OCI-LY3 (cell line): ENCODE results near the gene GLP2R.

ENCODE experiments used
- H2AFZ ChIP-seq: fragments of 200-600, 300-600 bp; shearing (Covaris generic); 2 replicates; pipeline ENCODE4 v1.6.0; 2014; ENCODE audit warnings: antibody characterized with exemption, low read depth, low read length
- H3K27ac ChIP-seq: fragments of 200-600, 300-600 bp; sonication (generic); 2 replicates; pipeline ENCODE4 v1.5.1; 2014; ENCODE audit warnings: mild to moderate bottlenecking, low read length, moderate library complexity, mixed read lengths
- H3K27me3 ChIP-seq: fragments of 200-600, 300-600 bp; sonication (generic); 2 replicates; pipeline ENCODE4 v1.6.1; 2014; ENCODE audit warnings: low read depth, low read length, mixed read lengths
- H3K36me3 ChIP-seq: fragments of 200-600, 300-600 bp; sonication (generic); replicated peaks from 2 replicates; pipeline ENCODE3; 2014; ENCODE audit warnings: low read depth, low read length, mixed read lengths
- H3K4me1 ChIP-seq: fragments of 300-600, 200-600 bp; sonication (generic); 2 replicates; pipeline ENCODE4 v1.6.1; 2014; ENCODE audit warnings: low read length, mixed read lengths
- H3K4me2 ChIP-seq: fragments of 200-600, 300-600 bp; sonication (generic); 2 replicates; pipeline ENCODE4 v1.6.1; 2014; ENCODE audit warnings: low read length, mixed read lengths
- H3K4me3 ChIP-seq: fragments of 300-600, 200-600 bp; sonication (generic); 2 replicates; pipeline ENCODE4 v1.5.1; 2014; ENCODE audit warnings: antibody characterized with exemption, mild to moderate bottlenecking, low read length, moderate library complexity
- H3K79me2 ChIP-seq: fragments of 300-600, 200-600 bp; shearing (Covaris generic); 2 replicates; pipeline ENCODE4 v1.6.1; 2014; ENCODE audit warnings: mild to moderate bottlenecking, low read length, mixed read lengths
- H3K9ac ChIP-seq: fragments of 300-600, 200-600 bp; shearing (Covaris generic); 2 replicates; pipeline ENCODE4 v1.6.0; 2014; ENCODE audit warnings: mild to moderate bottlenecking, low read length, moderate library complexity
- H3K9me3 ChIP-seq: fragments of 200-600, 300-600 bp; shearing (Covaris generic); 2 replicates; pipeline ENCODE4 v1.6.1; 2014; ENCODE audit warnings: low read length, mixed read lengths; ENCODE audit not compliant: insufficient read depth
- H4K20me1 ChIP-seq: fragments of 200-600, 300-600 bp; sonication (generic); 2 replicates; pipeline ENCODE4 v1.6.1; 2016; ENCODE audit warnings: low read length, mixed read lengths; ENCODE audit not compliant: insufficient read depth
- CTCF ChIP-seq: fragments of 200-600, 300-600 bp; sonication (generic); IDR thresholded peaks from 2 replicates; pipeline ENCODE4 v1.5.1; 2014; ENCODE audit warnings: antibody characterized with exemption, low read length, low read depth
- EZH2phosphoT487 ChIP-seq: fragments of 200-600 bp; shearing (Covaris generic); IDR thresholded peaks from 2 replicates; pipeline ENCODE4 v1.6.1; 2018; ENCODE audit warnings: antibody characterized with exemption, mixed run types, low read depth

GLP2R gene

GRCh38 chr17:9828296-9829295, 2.9 kb downstream of the GLP2R start:
- Histone ChIP-seq H3K9me3 (no peaks in the 10 kb centered on the region), H3K27me3 (0 out of 2 replicates have a peak, but pooled peaks cover 4% of the 10 kb centered on the region), H3K36me3 (no peaks in the 10 kb centered on the region), H3K4me2 (no peak overlapping the region), H3K4me3 (no peak overlapping the region), H3K4me1 (no peaks in the 10 kb centered on the region), H2AFZ (no peak overlapping the region), H3K9ac (no peak overlapping the region), H3K27ac (no peak overlapping the region), H4K20me1 (no peaks in the 10 kb centered on the region), H3K79me2 (no peaks in the 10 kb centered on the region)
- no peak for TF ChIP-seq EZH2phosphoT487
- TF ChIP-seq CTCF, result no peak

GRCh38 chr17:9829343-9829742, 3.6 kb downstream of the GLP2R start:
- Histone ChIP-seq H3K9ac (no peak overlapping the region), H3K79me2 (no peaks in the 10 kb centered on the region), H3K4me2 (no peak overlapping the region), H3K4me3 (no peak overlapping the region), H2AFZ (no peak overlapping the region), H3K27me3 (0 out of 2 replicates have a peak, but pooled peaks cover 4% of the 10 kb centered on the region), H3K27ac (no peak overlapping the region), H3K9me3 (no peaks in the 10 kb centered on the region), H3K36me3 (no peaks in the 10 kb centered on the region), H3K4me1 (no peaks in the 10 kb centered on the region), H4K20me1 (no peaks in the 10 kb centered on the region)
- TF ChIP-seq EZH2phosphoT487 (no peak), CTCF (no peak)

GRCh38 chr17:9830711-9831110, 5.0 kb downstream of the GLP2R start:
- Histone ChIP-seq H4K20me1 (no peaks in the 10 kb centered on the region), H3K79me2 (no peaks in the 10 kb centered on the region), H3K4me1 (no peaks in the 10 kb centered on the region), H3K27me3 (0 out of 2 replicates have a peak, but pooled peaks cover 4% of the 10 kb centered on the region), H3K4me2 (no peak overlapping the region), H3K9ac (no peak overlapping the region), H3K27ac (no peak overlapping the region), H3K36me3 (no peaks in the 10 kb centered on the region), H3K4me3 (no peak overlapping the region), H3K9me3 (no peaks in the 10 kb centered on the region), H2AFZ (no peak overlapping the region)
- TF ChIP-seq CTCF, result no peak
- TF ChIP-seq EZH2phosphoT487, result no peak

GRCh38 chr17:9833922-9834321, 8.2 kb downstream of the GLP2R start:
- no peak overlapping the region for H3K9ac ChIP-seq

More at GRCh38 chr17:9833922-9834321, 8.2 kb downstream of the GLP2R start:
- Histone ChIP-seq H3K36me3 (no peaks in the 10 kb centered on the region), H3K9me3 (no peaks in the 10 kb centered on the region), H3K27ac (no peak overlapping the region), H3K4me3 (no peak overlapping the region), H2AFZ (no peak overlapping the region), H3K4me2 (no peak overlapping the region), H3K27me3 (0 out of 2 replicates have a peak, but pooled peaks cover 4% of the 10 kb centered on the region), H4K20me1 (no peaks in the 10 kb centered on the region), H3K79me2 (no peaks in the 10 kb centered on the region), H3K4me1 (no peaks in the 10 kb centered on the region)
- TF ChIP-seq EZH2phosphoT487, result no peak
